GM12892 (cell line): ENCODE results near the gene ANKRD55.

Experiments
- POLR2A ChIP-seq: IDR thresholded peaks from 2 replicates; pipeline ENCODE4 v1.6.1; 2011; ENCODE audit warnings: low read depth, low read length, control low read depth
- POLR2AphosphoS5 ChIP-seq: IDR thresholded peaks from 2 replicates; pipeline ENCODE4 v1.6.1; 2011; ENCODE audit warnings: low read depth, low read length, control low read depth
- TAF1 ChIP-seq: IDR thresholded peaks from 2 replicates; pipeline ENCODE4 v1.6.1; 2011; ENCODE audit warnings: low read depth, mild to moderate bottlenecking, control low read depth, low read length, borderline replicate concordance

- no peak for TF ChIP-seq POLR2AphosphoS5
- no peak for TF ChIP-seq POLR2A
- no peak for TF ChIP-seq TAF1
These were observed 160.0 kb downstream of the ANKRD55 start for GRCh38 chr5:56072863-56073766.
